K562 (cell line): ENCODE measurements around the gene AUNIP. TPM values are rescaled to one million over a fixed set of nuclear protein-coding genes. Genes with fewer than 3 reads are reported as not detected.

Experiments
- ARHGAP35 ChIP-seq: fragments of 450-650 bp; IDR thresholded peaks from 2 replicates; pipeline ENCODE4 v1.6.1; 2018; ENCODE audit not compliant: partially characterized antibody
- ARID3A ChIP-seq: IDR thresholded peaks from 2 replicates; pipeline ENCODE4 v1.6.1; 2012; ENCODE audit warnings: low read depth, low read length, improper control_type of control experiment, borderline replicate concordance
- ATF1 ChIP-seq, 2 experiments: fragments of 450-650 bp in 1 of 2; IDR thresholded peaks; 2 replicates each; pipeline ENCODE4 v1.6.1; 2016; ENCODE audit warnings: missing compliant biosample characterization in 1 of 2, missing genetic modification characterization in 1 of 2
- BHLHE40 ChIP-seq: IDR thresholded peaks from 2 replicates; pipeline ENCODE4 v1.6.1; 2011; ENCODE audit warnings: low read length, improper control_type of control experiment
- CHAMP1 ChIP-seq: fragments of 450-650 bp; IDR thresholded peaks from 2 replicates; pipeline ENCODE4 v1.6.1; 2016; ENCODE audit warnings: mild to moderate bottlenecking
- CREB3L1 ChIP-seq: fragments of 450-650 bp; IDR thresholded peaks from 2 replicates; pipeline ENCODE4 v1.6.1; 2014; ENCODE audit warnings: low read depth, mild to moderate bottlenecking, moderate library complexity, borderline replicate concordance
- CXXC5 ChIP-seq: fragments of 250-450 bp; sonication (Bioruptor Pico); IDR thresholded peaks from 2 replicates; pipeline ENCODE4 v1.8.0; 2022; ENCODE audit warnings: inconsistent platforms, mild to moderate bottlenecking, moderate library complexity
- HMG20B ChIP-seq: fragments of 250-450 bp; sonication (Bioruptor Pico); IDR thresholded peaks from 2 replicates; pipeline ENCODE4 v1.5.0; 2021; ENCODE audit warnings: mild to moderate bottlenecking
- HNRNPH1 ChIP-seq: fragments of 200-400 bp; formaldehyde crosslinking; optimal IDR thresholded peaks from 2 replicates; pipeline ENCODE3; 2017; ENCODE audit warnings: low read depth, mild to moderate bottlenecking, low read length, moderate library complexity
- KAT7 ChIP-seq: sonication (generic); formaldehyde crosslinking; IDR thresholded peaks from 2 replicates; pipeline ENCODE4 v1.8.0; 2022; ENCODE audit warnings: missing genetic modification reagents, mild to moderate bottlenecking, borderline replicate concordance
- NR0B1 ChIP-seq: fragments of 450-650 bp; IDR thresholded peaks from one replicate; pipeline ENCODE4 v1.6.1; 2018; ENCODE audit warnings: mild to moderate bottlenecking, moderate library complexity; ENCODE audit not compliant: partially characterized antibody
- NR2F6 ChIP-seq: fragments of 450-650 bp; formaldehyde crosslinking; IDR thresholded peaks from 2 replicates; pipeline ENCODE4 v1.4.0; 2020; ENCODE audit warnings: mild to moderate bottlenecking
- POLR3A ChIP-seq: IDR thresholded peaks from 2 replicates; pipeline ENCODE4 v1.6.1; 2011; ENCODE audit warnings: borderline replicate concordance, mild to moderate bottlenecking, moderate library complexity; ENCODE audit not compliant: insufficient read length, insufficient read depth; ENCODE audit errors: extremely low read depth
- RFX5 ChIP-seq: IDR thresholded peaks from 2 replicates; pipeline ENCODE4 v1.6.1; 2011; ENCODE audit warnings: low read depth, mild to moderate bottlenecking, improper control_type of control experiment, low read length
- TCF7 ChIP-seq: sonication (generic); IDR thresholded peaks from 2 replicates; pipeline ENCODE4 v1.6.1; 2016; ENCODE audit warnings: antibody characterized with exemption, borderline replicate concordance
- ZFX ChIP-seq: sonication (generic); formaldehyde crosslinking; IDR thresholded peaks from 2 replicates; pipeline ENCODE4 v1.8.0; 2022; ENCODE audit warnings: mild to moderate bottlenecking, missing genetic modification reagents, moderate library complexity
- ZNF354B ChIP-seq: fragments of 250-450 bp; sonication (Bioruptor Pico); IDR thresholded peaks from 2 replicates; pipeline ENCODE4 v1.4.0; 2020
- ZNF511 ChIP-seq: sonication (generic); formaldehyde crosslinking; IDR thresholded peaks from 2 replicates; pipeline ENCODE4 v1.8.0; 2022; ENCODE audit warnings: mild to moderate bottlenecking, missing genetic modification reagents
- ZNF57 ChIP-seq: fragments of 450-650 bp; formaldehyde crosslinking; IDR thresholded peaks from 2 replicates; pipeline ENCODE4 v1.4.0; 2020; ENCODE audit warnings: mild to moderate bottlenecking, moderate library complexity
- polyA plus RNA-seq, 8 experiments: library from polyadenylated mRNA; depleted of rRNA in 4 of 8; stranded (reverse) in 5 of 8; unstranded in 3 of 8; fragments of >200 nt; fragmentation: Nextera tagmentation in 2 of 8; fragmentation: Illumina TruSeq in 1 of 8; extraction: Ambion mirVana in 2 of 8; extraction: Trizol in 1 of 8; gene quantifications; 2 replicates each; pipeline versions ENCODE4 v1.2.1 to v1.2.3, GENCODE V29; 2011 to 2014; ENCODE audit warnings: inconsistent platforms in 1 of 8, missing spikeins in 1 of 8
- total RNA-seq, 7 experiments: library from RNA; depleted of rRNA in 6 of 7; stranded (reverse); fragments of >200 nt in 6 of 7; fragmentation: Illumina TruSeq in 2 of 7; extraction: Trizol in 2 of 7; gene quantifications; 2 replicates each; pipeline versions ENCODE4 v1.2.1 to v1.2.3, GENCODE V29; 2011 to 2021; ENCODE audit warnings: low replicate concordance in 1 of 7

Gene AUNIP
- total and polyA plus RNA-seq, 9 of the 15 experiments (the other 6 are each of a cell fraction or from before 2014, with no cell fraction given): 12.1 to 53.8 (median 47.1) TPM

GRCh38 chr1:25858906-25859789 is at the start of gene AUNIP (continued):
- TF ChIP-seq KAT7 (CRISPR knock-in tag) (0 out of 2 replicates have a peak, but pooled peaks have one; percentile 45), TCF7 (0 out of 2 replicates have a peak, but pooled peaks have one; percentile 37), ZNF511 (CRISPR knock-in tag) (peak; percentile 92), CXXC5 (CRISPR knock-in tag) (peak; percentile 98), NR2F6 (CRISPR knock-in tag) (no peak), HNRNPH1 (no peak), ZFX (CRISPR knock-in tag) (peak; percentile 97), CREB3L1 (peak; percentile 41; the same call in 1 of the 2 replicates), ZNF57 (CRISPR knock-in tag) (no peak), CHAMP1 (no peak), ATF1 (CRISPR knock-in tag; IDR thresholded peaks at IDR 0.05) (no peak), ATF1 (tag; IDR thresholded peaks at IDR 0.05) (peak; percentile 79), ARHGAP35 (peak; percentile 89), POLR3A (no peak), ARID3A (no peak), BHLHE40 (0 out of 2 replicates have a peak, but pooled peaks have one; percentile 36), HMG20B (no peak), ZNF354B (CRISPR knock-in tag) (no peak), NR0B1 (no peak), RFX5 (no peak)
